Stimulated activated CD4-positive, alpha-beta T cell treated with anti-CD3 and anti-CD28 coated beads, Interleukin-1b, Interleukin-23, amount 100 ng/mL, for 48 hours (primary cell): Measurements from ENCODE around the gene LRRC53.

Experiments used
- DNase-seq: peaks from one replicate; pipeline ENCODE4 v3.0.0-alpha.2; 2020

The LRRC53 gene

DNA sequence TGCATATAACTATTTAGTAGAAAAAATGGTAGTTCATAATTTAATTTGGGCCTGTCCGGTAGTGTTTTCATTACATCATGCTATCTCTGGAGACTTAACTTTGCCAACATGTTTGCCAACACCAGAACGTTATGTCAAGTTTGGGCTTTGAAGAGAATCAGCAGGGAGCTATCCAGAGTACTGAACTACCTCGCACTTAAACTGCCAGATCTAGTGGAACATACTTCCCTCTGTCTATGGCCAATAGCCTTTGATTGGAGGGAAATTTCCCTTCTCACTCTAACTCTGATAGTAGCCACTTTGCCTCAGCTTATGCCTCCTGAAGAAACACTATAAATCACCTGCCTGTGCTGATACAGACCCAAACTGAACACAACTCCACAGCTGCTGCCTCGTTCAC, 10.0 kb downstream of the LRRC53 start:
- no peak for DNase-seq

GRCh38 chr1:74498901-74499300, 13.5 kb downstream of the LRRC53 start:
- DNase-seq = no peak

- DNase-seq = no peak
Observed at GRCh38 chr1:74496669-74497068, 15.7 kb downstream of the LRRC53 start.

GRCh38 chr1:74486036-74486435, 26.4 kb downstream of the LRRC53 start:
- DNase-seq = no peak

DNA sequence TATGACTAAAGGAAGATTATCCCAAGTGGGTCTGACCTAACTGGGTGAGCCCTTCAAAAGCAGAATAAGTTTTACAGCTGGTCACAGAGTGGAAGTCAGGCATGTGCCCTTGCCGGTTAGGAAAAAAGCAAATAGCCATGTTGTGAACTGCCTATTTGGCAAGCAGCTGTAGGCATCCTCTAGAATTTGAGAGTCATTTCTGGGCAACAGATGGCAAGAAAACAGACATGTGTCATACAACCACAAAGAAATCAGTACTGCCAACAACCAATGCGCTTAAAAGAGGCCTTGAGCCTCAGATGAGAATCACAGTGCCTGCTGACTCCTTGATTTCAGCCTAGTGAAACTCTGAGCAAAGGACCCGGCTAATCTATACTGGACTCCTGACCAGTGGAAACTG, 26.8 kb downstream of the LRRC53 start:
- no peak for DNase-seq

GRCh38 chr1:74481607-74482006, 30.8 kb downstream of the LRRC53 start:
- no peak for DNase-seq

- no peak for DNase-seq
Observed at GRCh38 chr1:74480068-74480467, 32.3 kb downstream of the LRRC53 start.

GRCh38 chr1:74478979-74479378, 33.4 kb downstream of the LRRC53 start:
- DNase-seq = no peak

- no peak for DNase-seq
Observed at GRCh38 chr1:74474585-74474984, 37.8 kb downstream of the LRRC53 start.

DNA sequence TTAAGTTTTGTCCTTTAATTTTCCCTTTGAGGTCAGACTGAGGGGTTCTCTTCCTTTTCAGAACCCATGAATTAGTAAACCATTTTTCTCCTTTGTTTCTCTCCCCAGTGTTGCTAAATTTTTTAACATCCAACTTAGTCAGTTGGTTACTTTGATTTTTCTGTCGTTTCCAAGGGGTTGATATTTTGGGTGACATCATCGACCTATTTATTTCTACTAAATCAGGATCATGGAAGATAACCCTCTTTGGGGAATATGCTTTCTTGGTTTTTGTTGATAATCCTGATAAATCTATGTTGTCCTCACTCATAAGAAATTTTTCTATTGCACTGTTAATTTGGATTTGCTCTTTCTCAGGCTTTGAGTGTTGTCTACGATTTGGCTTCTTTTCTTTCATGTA, 40.9 kb downstream of the LRRC53 start:
- no peak for DNase-seq

GRCh38 chr1:74470936-74471335, 41.5 kb downstream of the LRRC53 start:
- DNase-seq = no peak

DNA sequence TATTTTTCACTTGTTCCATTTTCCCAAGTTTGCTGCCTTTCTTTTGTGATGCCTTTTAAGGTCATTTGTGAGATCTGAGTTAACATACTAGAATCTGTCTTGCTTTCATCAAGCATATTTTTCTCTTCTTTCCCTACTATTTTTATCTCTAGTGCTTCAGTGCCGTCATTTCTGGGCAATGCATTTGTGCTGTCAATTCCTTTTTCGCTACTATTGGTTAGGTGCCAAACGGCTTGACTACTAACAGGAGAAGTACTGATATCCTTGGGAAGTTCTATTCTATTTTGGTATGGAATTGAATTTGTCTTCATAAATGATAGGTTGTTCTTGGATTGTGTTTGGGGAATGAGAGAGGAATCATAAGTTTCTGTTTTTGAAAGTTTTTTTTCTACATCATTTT, 42.2 kb downstream of the LRRC53 start:
- DNase-seq = no peak

GRCh38 chr1:74468982-74469603, 43.3 kb downstream of the LRRC53 start:
- DNase-seq = no peak

DNA sequence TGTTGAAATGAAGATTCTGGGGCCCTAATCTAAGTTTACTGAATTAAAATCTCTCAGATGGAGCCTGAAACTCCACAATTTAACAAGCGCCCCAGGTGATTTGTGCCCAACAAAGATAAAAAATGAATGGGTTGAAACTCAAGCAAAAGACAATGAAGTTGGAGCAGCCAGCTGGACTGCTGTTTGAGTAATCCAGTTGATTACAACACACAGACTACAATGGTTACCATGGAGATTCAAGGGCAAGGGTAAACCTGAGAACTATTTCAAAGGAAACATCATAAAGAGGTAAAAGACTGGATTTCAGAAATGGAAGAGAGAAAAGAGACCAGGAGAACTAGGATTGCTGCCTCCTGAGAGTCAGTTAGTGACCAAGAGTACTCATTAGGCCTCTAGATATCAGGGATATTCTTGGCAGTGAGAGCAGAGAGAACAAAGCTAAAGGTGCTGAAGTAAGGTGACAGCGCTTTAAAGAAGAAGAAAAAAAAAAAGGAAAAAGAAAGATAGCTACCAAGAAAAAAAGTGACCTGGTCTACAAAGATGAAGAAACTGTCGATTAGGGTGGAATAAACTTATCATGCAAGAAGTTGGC, 44.5 kb downstream of the LRRC53 start:
- DNase-seq = no peak

GRCh38 chr1:74465193-74465681, 47.2 kb downstream of the LRRC53 start:
- DNase-seq = no peak

GRCh38 chr1:74464037-74464436, 48.4 kb downstream of the LRRC53 start:
- DNase-seq = no peak

- DNase-seq = no peak
Observed at GRCh38 chr1:74463333-74463988, 49.0 kb downstream of the LRRC53 start.

DNA sequence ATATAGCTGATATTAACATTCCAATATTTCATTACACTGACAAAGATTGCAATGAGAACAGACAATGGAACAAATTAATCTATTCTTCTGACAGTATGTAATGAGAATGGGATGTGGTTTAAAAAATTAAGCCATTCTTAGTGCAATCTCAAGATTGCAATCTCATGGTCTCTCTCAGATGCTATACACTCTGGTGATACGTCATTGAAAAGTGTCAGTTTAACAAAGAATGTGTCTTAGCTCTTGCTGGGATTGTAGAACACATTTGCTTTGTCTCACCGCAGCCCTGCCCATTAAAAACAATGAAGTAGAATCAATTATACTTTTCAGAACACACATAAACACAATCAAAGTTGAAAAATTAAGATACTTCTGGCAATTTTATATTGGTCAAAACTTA, 55.2 kb downstream of the LRRC53 start:
- DNase-seq = no peak

DNA sequence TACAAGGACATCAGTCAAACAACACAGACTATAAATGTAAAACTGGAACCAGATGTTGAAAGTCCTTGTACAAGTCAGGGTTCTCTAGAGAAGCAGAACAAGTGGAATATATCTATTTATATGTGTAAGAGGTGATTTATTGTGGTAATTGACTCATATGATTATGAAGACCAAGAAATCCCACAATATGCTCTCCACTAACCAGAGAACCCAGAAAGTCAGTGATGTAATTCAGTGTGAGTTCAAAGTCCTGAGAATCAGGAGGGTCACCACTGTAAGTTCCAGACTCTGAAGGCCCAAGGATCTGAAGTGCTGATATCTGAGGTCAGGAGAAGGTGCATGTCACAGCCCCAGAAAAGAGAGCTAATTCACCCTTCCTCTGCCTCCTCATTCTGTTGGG, 57.0 kb downstream of the LRRC53 start:
- DNase-seq = no peak

DNA sequence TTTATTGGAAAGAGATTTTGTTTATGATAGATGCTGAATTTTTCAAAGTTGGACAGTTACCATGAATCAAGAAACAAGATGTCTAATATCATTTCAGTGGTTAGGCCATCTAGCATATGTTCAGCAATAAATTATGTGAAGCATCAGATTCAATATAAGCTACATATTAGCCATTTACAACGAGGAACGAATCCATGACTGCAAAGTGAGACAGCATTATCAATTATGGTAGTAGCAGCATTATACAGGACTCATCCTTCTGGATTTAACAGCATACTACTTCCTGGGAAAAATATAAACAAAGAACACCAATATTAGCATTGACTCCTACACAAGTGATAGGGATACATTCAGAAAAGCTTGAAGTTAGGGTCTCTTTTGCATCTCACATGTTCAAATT, 59.1 kb downstream of the LRRC53 start:
- DNase-seq = no peak

DNA sequence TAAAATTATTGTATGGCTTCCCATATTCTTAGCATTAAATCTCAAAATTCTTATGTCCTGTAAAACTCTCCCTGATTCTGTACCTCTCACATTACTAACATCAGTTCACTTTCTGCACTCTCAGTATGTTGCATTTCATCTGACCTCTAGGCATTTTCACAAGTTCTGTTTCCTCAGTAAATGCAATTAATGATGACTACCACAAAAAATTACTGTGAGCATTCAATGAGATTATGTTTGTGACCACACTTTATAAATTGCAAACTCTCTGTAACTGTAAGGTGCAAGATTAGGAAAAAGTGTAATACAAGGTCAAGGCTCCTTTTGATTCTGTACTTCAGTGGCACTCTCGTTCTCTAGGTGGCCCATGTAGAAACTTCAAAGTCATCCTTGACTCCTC, 60.4 kb downstream of the LRRC53 start:
- no peak for DNase-seq

GRCh38 chr1:74437035-74437434, 75.4 kb downstream of the LRRC53 start:
- no peak for DNase-seq

DNA sequence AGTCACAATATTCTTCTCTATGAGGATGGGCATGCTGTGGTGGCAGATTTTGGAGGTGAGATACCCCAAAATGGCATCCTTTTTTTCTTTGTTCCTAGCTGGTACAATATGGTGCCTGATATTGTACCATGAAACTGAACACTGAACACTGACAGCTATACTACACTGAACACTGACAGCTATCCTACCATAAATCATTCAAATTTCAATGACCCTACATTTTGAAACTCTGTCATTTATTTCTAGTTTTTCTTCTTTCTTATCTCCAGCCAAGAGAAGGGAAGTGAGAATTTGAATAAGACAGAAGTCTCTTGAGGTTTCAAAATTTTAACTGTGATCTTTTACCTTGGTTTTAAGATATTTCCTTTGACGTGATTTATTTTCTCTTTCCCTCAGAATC, 76.3 kb downstream of the LRRC53 start:
- DNase-seq = no peak

GRCh38 chr1:74434321-74434720, 78.1 kb downstream of the LRRC53 start:
- no peak for DNase-seq

- no peak for DNase-seq
Observed at GRCh38 chr1:74432325-74432724, 80.1 kb downstream of the LRRC53 start.
